Left ventricle myocardium superior (tissue), 1 donor: ENCODE measurements around the gene KLK12. TPM values are rescaled to one million over a fixed set of nuclear protein-coding genes. Genes with fewer than 3 reads are reported as not detected.

Source experiments
- ATAC-seq: fragments of 200-7000 bp; cut with Tn5 transposase; one replicate; pipeline ENCODE4 v1.9.1; 2020; ENCODE audit warnings: mild to moderate bottlenecking, moderate library complexity
- DNase-seq: peaks from one replicate; pipeline ENCODE4 v3.0.0-alpha.2; 2020
- intact Hi-C: fragments of 100-400 bp; cut with micrococcal nuclease; formaldehyde crosslinking; loops from one replicate; pipeline ENCODE4 v1.11.0; 2022
- total RNA-seq: library from RNA; stranded (reverse); fragmentation: NEBNext Ultra II Directional; extraction: Animal tissue kit (Norgen Biotek cat#: 25700); gene quantifications from one replicate; pipeline ENCODE4 v1.2.1, GENCODE V29; 2021
- donor health status: DM: no; HTN: yes; CAD: no; lungs with severe emphysema.

The KLK12 gene
- total RNA-seq, 1 donor from 2014 or later: not detected

- intact Hi-C loops: no loop called here
- no peak for ATAC-seq
- DNase-seq: no peak
Measured at GRCh38 chr19:51060336-51060735, 25.5 kb upstream of the KLK12 start.

- intact Hi-C loops: no loop called here
- ATAC-seq: no peak
- DNase-seq: no peak
Measured at GRCh38 chr19:51059715-51060114, 24.9 kb upstream of the KLK12 start.

GRCh38 chr19:51055866-51056265 is 21.1 kb upstream of the KLK12 start:
- no peak for DNase-seq
- no peak for ATAC-seq
- intact Hi-C loops: no loop called here

- no peak for ATAC-seq
- intact Hi-C loops: no loop called here
- no peak for DNase-seq
Measured at GRCh38 chr19:51047031-51047335, 12.2 kb upstream of the KLK12 start.

GRCh38 chr19:51044327-51044726 is 9.5 kb upstream of the KLK12 start:
- DNase-seq (no peak), ATAC-seq (no peak)
- intact Hi-C loops: no loop called here

GRCh38 chr19:51043497-51043896 is 8.7 kb upstream of the KLK12 start:
- intact Hi-C loops: no loop called here
- DNase-seq: no peak
- no peak for ATAC-seq

GRCh38 chr19:51040151-51040550 is 5.3 kb upstream of the KLK12 start:
- no peak for ATAC-seq
- intact Hi-C loops: no loop called here
- no peak for DNase-seq

- no peak for DNase-seq
- ATAC-seq: no peak
- intact Hi-C loops: no loop called here
Measured at GRCh38 chr19:51036519-51036918, 1.7 kb upstream of the KLK12 start.

GRCh38 chr19:51031880-51032225 is 2.9 kb downstream of the KLK12 start:
- DNase-seq (no peak), ATAC-seq (no peak)
- intact Hi-C loops: no loop called here

- no peak for ATAC-seq
- intact Hi-C loops: no loop called here
- DNase-seq: no peak
Measured at GRCh38 chr19:51031220-51031879, 3.5 kb downstream of the KLK12 start.

GRCh38 chr19:51030631-51031030 is 4.2 kb downstream of the KLK12 start:
- ATAC-seq (no peak), DNase-seq (no peak)
- intact Hi-C loops: no loop called here

- ATAC-seq (no peak), DNase-seq (no peak)
- intact Hi-C loops: no loop called here
Measured at GRCh38 chr19:51029718-51030117, 5.1 kb downstream of the KLK12 start.

GRCh38 chr19:51027873-51028272 is 6.9 kb downstream of the KLK12 start:
- DNase-seq (no peak), ATAC-seq (no peak)
- intact Hi-C loops: no loop called here

GRCh38 chr19:51027126-51027806 is 7.5 kb downstream of the KLK12 start:
- ATAC-seq (no peak), DNase-seq (no peak)
- intact Hi-C loops: no loop called here

- DNase-seq (no peak), ATAC-seq (no peak)
- intact Hi-C loops: no loop called here
Measured at GRCh38 chr19:51026554-51026831, 8.3 kb downstream of the KLK12 start, which contains the start of gene KLK11. Gene KLK11, minus strand, starts transcription at chr19:51026616. Its CDS starts 985 bp downstream, at chr19:51025631.

- no peak for DNase-seq
- intact Hi-C loops: no loop called here
- no peak for ATAC-seq
Measured at GRCh38 chr19:51025809-51026553, 8.8 kb downstream of the KLK12 start.

GRCh38 chr19:51025401-51025800 is 9.4 kb downstream of the KLK12 start:
- ATAC-seq: no peak
- intact Hi-C loops: no loop called here
- no peak for DNase-seq

- DNase-seq (no peak), ATAC-seq (no peak)
- intact Hi-C loops: loop anchor here (5.0 kb wide), 1 partner anchor 72 kb away; no protein-coding TSS in a partner anchor
Measured at GRCh38 chr19:51024924-51025323, 9.9 kb downstream of the KLK12 start.

- ATAC-seq (no peak), DNase-seq (no peak)
- intact Hi-C loops: loop anchor here (5.0 kb wide), 1 partner anchor 73 kb away; no protein-coding TSS in a partner anchor
Measured at GRCh38 chr19:51023946-51024345, 10.9 kb downstream of the KLK12 start.

- DNase-seq: no peak
- no peak for ATAC-seq
- intact Hi-C loops: loop anchor here (5.0 kb wide), 1 partner anchor 75 kb away; no protein-coding TSS in a partner anchor
Measured at GRCh38 chr19:51022526-51022925, 12.3 kb downstream of the KLK12 start.
